Measurements from ENCODE around the gene NAA10. TPM values are rescaled to one million over a fixed set of nuclear protein-coding genes. Genes with fewer than 3 reads are reported as not detected.

Gene NAA10
- total and polyA plus RNA-seq, 8 donors = 23.2 to 161 (median 57.3) TPM

DNA sequence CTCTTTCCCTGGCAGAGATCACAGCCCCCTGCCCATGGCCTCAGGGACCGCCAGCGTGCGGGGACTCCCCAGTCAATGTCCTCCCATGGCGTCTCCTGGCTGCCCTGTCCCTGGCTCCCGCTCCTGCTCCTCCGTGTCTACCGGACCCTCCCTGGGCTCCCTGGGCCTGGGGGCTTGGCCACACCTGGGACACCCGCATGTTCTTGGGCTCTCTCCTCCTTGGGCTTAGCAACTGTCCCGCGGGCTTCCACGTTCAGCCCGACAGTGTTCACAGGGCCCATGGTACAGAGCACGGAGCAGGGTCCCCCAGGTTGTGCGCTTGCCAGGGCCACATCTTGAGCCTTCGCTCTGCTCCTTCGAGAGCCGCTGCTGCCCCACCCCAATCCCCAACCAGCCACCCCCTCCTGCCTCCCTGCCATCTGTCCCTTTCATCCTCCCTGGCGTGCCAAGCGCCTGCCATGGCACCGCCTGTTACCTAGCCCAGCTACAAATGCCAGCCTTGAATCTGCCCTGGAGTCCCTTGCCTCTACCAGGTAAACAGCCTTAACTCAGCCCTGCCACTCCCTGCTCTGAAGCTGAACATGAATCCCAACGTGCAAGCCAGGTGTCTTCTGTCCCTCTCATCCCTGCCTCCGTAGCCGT is 26.5 kb downstream of the NAA10 start:
- Histone ChIP-seq H3K4me1 (peaks cover 0 to 15% (median 2%) of the 10 kb centered on the region in 4 donors), H3K27ac (no peak overlapping the region), H3K27me3 (peaks cover 0 to 36% (median 0%) of the 10 kb centered on the region in 3 donors), H3K4me3 (no peak overlapping the region), H3K36me3 (peaks cover 0 to 14% (median 2%) of the 10 kb centered on the region in 4 donors), H3K9me3 (no peaks in the 10 kb centered on the region)
- TF ChIP-seq, protein P1, sequence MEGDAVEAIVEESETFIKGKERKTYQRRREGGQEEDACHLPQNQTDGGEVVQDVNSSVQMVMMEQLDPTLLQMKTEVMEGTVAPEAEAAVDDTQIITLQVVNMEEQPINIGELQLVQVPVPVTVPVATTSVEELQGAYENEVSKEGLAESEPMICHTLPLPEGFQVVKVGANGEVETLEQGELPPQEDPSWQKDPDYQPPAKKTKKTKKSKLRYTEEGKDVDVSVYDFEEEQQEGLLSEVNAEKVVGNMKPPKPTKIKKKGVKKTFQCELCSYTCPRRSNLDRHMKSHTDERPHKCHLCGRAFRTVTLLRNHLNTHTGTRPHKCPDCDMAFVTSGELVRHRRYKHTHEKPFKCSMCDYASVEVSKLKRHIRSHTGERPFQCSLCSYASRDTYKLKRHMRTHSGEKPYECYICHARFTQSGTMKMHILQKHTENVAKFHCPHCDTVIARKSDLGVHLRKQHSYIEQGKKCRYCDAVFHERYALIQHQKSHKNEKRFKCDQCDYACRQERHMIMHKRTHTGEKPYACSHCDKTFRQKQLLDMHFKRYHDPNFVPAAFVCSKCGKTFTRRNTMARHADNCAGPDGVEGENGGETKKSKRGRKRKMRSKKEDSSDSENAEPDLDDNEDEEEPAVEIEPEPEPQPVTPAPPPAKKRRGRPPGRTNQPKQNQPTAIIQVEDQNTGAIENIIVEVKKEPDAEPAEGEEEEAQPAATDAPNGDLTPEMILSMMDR (IDR thresholded peaks at IDR 0.05) = no peak
- no peak for TF ChIP-seq POLR2A (IDR thresholded peaks at IDR 0.05)
- intact Hi-C loops (cut with DNase I; ENCODE audit: low total_unique reads) = no loop called here
- DNase-seq = no peak
- WGBS, 5 donors = 85 to 91% (median 88%) methylated on average over 12 to 23 of the region's 23 CpGs

DNA sequence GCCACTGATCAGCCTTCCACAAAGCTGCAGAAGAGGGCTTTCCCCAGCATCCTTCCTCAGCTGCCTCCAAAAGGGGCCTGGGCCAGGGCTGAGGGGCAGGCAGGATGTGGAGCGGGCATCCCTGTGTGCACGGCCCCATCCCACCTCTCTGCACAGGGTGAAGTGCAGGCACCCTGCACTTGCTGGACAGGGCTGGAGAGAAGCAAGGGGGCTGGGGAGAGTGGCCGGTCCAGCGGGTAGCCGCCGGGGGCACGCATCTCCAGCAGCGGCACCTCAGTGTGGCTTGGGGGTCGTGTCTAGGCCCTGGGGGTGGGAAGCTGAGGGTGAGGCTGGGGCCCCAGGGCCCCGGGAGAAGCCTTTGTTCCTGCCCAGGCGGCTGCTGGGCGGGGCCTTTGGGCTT is 27.4 kb downstream of the NAA10 start:
- Histone ChIP-seq H3K27me3 (peaks cover 0 to 33% (median 0%) of the 10 kb centered on the region in 3 donors), H3K4me3 (no peak overlapping the region), H3K27ac (no peak overlapping the region), H3K36me3 (peaks cover 0 to 6% (median 0%) of the 10 kb centered on the region in 4 donors), H3K4me1 (peaks cover 0 to 15% (median 4%) of the 10 kb centered on the region in 4 donors), H3K9me3 (no peaks in the 10 kb centered on the region)
- intact Hi-C loops (cut with DNase I; ENCODE audit: low total_unique reads) = no loop called here
- TF ChIP-seq, protein P1 (IDR thresholded peaks at IDR 0.05) = no peak
- no peak for TF ChIP-seq POLR2AphosphoS5 (IDR thresholded peaks at IDR 0.05)
- TF ChIP-seq POLR2A (IDR thresholded peaks at IDR 0.05) = no peak
- TF ChIP-seq EP300 (IDR thresholded peaks at IDR 0.05) = no peak
- no peak for DNase-seq
- WGBS, 5 donors = 60 to 89% (median 71%) methylated on average over 1 to 12 of the region's 12 CpGs; no CpG with 5 or more reads in 1 of the 5 donors

DNA sequence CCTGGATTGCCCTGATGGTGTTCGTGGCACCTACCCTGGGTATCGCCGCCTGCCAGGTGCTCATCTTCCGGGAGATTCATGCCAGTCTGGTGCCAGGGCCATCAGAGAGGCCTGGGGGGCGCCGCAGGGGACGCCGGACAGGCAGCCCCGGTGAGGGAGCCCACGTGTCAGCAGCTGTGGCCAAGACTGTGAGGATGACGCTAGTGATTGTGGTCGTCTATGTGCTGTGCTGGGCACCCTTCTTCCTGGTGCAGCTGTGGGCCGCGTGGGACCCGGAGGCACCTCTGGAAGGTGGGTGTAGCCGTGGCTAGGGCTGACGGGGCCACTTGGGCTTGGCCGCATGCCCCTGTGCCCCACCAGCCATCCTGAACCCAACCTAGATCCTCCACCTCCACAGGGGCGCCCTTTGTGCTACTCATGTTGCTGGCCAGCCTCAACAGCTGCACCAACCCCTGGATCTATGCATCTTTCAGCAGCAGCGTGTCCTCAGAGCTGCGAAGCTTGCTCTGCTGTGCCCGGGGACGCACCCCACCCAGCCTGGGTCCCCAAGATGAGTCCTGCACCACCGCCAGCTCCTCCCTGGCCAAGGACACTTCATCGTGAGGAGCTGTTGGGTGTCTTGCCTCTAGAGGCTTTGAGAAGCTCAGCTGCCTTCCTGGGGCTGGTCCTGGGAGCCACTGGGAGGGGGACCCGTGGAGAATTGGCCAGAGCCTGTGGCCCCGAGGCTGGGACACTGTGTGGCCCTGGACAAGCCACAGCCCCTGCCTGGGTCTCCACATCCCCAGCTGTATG is 28.5 kb downstream of the NAA10 start:
- Histone ChIP-seq H3K4me1 (peaks cover 0 to 18% (median 5%) of the 10 kb centered on the region in 4 donors), H3K27ac (no peak overlapping the region), H3K4me3 (no peak overlapping the region), H3K27me3 (peaks cover 0 to 36% (median 0%) of the 10 kb centered on the region in 3 donors), H3K9me3 (no peaks in the 10 kb centered on the region), H3K36me3 (peaks cover 0 to 5% (median 0%) of the 10 kb centered on the region in 4 donors)
- 72 to 81% (median 76%) methylated on average over 10 to 27 of the region's 27 CpGs; no CpG with 5 or more reads in 1 of the 5 donors for WGBS, 5 donors
- TF ChIP-seq EP300 (IDR thresholded peaks at IDR 0.05) = no peak
- no peak for TF ChIP-seq POLR2AphosphoS5 (IDR thresholded peaks at IDR 0.05)
- DNase-seq = no peak
- intact Hi-C loops (cut with DNase I; ENCODE audit: low total_unique reads) = no loop called here

DNA sequence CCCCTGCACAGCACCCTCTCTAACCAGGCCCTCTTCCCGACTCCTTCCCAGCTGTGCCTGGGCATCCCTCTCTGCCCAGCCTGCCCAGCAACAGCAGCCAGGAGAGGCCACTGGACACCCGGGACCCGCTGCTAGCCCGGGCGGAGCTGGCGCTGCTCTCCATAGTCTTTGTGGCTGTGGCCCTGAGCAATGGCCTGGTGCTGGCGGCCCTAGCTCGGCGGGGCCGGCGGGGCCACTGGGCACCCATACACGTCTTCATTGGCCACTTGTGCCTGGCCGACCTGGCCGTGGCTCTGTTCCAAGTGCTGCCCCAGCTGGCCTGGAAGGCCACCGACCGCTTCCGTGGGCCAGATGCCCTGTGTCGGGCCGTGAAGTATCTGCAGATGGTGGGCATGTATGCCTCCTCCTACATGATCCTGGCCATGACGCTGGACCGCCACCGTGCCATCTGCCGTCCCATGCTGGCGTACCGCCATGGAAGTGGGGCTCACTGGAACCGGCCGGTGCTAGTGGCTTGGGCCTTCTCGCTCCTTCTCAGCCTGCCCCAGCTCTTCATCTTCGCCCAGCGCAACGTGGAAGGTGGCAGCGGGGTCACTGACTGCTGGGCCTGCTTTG is 29.2 kb downstream of the NAA10 start:
- no peak for DNase-seq
- H3K4me3 ChIP-seq = no peak overlapping the region
- no peak for TF ChIP-seq POLR2A (IDR thresholded peaks at IDR 0.05)
- TF ChIP-seq, protein P1 (IDR thresholded peaks at IDR 0.05) = no peak
- no peak for TF ChIP-seq POLR2AphosphoS5 (IDR thresholded peaks at IDR 0.05)
- TF ChIP-seq EP300 (IDR thresholded peaks at IDR 0.05) = no peak

More for the DNA sequence above, 29.2 kb downstream of the NAA10 start:
- Histone ChIP-seq H3K27me3 (peaks cover 0 to 36% (median 0%) of the 10 kb centered on the region in 3 donors), H3K9me3 (no peaks in the 10 kb centered on the region), H3K36me3 (peaks cover 0 to 5% (median 0%) of the 10 kb centered on the region in 4 donors), H3K4me1 (peaks cover 0 to 25% (median 8%) of the 10 kb centered on the region in 4 donors), H3K27ac (no peak overlapping the region)
- 88 to 91% (median 90%) methylated on average over 17 to 32 of the region's 32 CpGs; no CpG with 5 or more reads in 1 of the 5 donors for WGBS, 5 donors
- intact Hi-C loops (cut with DNase I; ENCODE audit: low total_unique reads) = no loop called here
